BLaER1 treated with 17β-estradiol and CSF1 and Interleukin-3, amounts not matched to agents 10 nM and 100 nM (cell line): ENCODE measurements around the gene ACVRL1.
A peak's percentile ranks its signal among the peaks of the same experiment; 100 is the strongest.

Source experiments
- H3K27ac ChIP-seq, 11 experiments: shearing (Covaris generic); formaldehyde crosslinking; 2 replicates each; pipeline ENCODE4 v1.8.1; 2022
- H3K27me3 ChIP-seq, 11 experiments: shearing (Covaris generic); formaldehyde crosslinking; 2 replicates each; pipeline ENCODE4 v1.8.1; 2022
- H3K36me3 ChIP-seq, 11 experiments: shearing (Covaris generic); formaldehyde crosslinking; 2 replicates each; pipeline ENCODE4 v1.8.1; 2022
- H3K4me1 ChIP-seq, 10 experiments: shearing (Covaris generic); formaldehyde crosslinking; 2 replicates each; pipeline ENCODE4 v1.8.1; 2022
- H3K4me2 ChIP-seq, 11 experiments: shearing (Covaris generic); formaldehyde crosslinking; 2 replicates each; pipeline ENCODE4 v1.8.1; 2022
- H3K4me3 ChIP-seq, 10 experiments: shearing (Covaris generic); formaldehyde crosslinking; 2 replicates each; pipeline ENCODE4 v1.8.1; 2022
- H3K9ac ChIP-seq, 11 experiments: shearing (Covaris generic); formaldehyde crosslinking; 2 replicates each; pipeline ENCODE4 v1.8.1; 2022
- H3K9me3 ChIP-seq, 11 experiments: shearing (Covaris generic); formaldehyde crosslinking; replicated peaks in 1 of 11; 2 replicates each; pipeline ENCODE4 v1.8.1; 2022
- H4K20me1 ChIP-seq, 11 experiments: shearing (Covaris generic); formaldehyde crosslinking; 2 replicates each; pipeline ENCODE4 v1.8.1; 2022
- Cebpa-rat ChIP-seq, 11 experiments: shearing (Covaris generic); IDR thresholded peaks; 2 replicates each; pipeline ENCODE4 v1.8.1; 2022

ACVRL1 gene

GRCh38 chr12:51943346-51943745 lies 36.0 kb downstream of the ACVRL1 start:
- H3K4me3 ChIP-seq: no peak overlapping the region
- TF ChIP-seq Cebpa-rat (IDR thresholded peaks at IDR 0.05): no peak
- peaks cover 21 to 46% (median 28%) of the 10 kb centered on the region in 11 experiments for H3K9me3 ChIP-seq
- no peaks in the 10 kb centered on the region for H3K27me3 ChIP-seq
- no peak overlapping the region for H3K9ac ChIP-seq
- H3K36me3 ChIP-seq: peaks cover 0 to 3% (median 0%) of the 10 kb centered on the region in 11 experiments; a peak in 1 of 22 replicates
- H3K4me1 ChIP-seq: peaks cover 17 to 46% (median 37%) of the 10 kb centered on the region in 10 experiments
- H4K20me1 ChIP-seq: no peaks in the 10 kb centered on the region
- H3K4me2 ChIP-seq: peak overlapping the region in 7 of 11 experiments; percentile 74 to 94 (median 77); a peak in 9 of 22 replicates
- H3K27ac ChIP-seq: no peak overlapping the region

GRCh38 chr12:51944608-51945233 lies 37.4 kb downstream of the ACVRL1 start:
- H4K20me1 ChIP-seq: no peaks in the 10 kb centered on the region; a peak in 1 of 22 replicates
- H3K4me2 ChIP-seq: no peak overlapping the region
- H3K4me1 ChIP-seq: peaks cover 18 to 60% (median 50%) of the 10 kb centered on the region in 10 experiments
- no peak overlapping the region for H3K27ac ChIP-seq
- peak overlapping the region in 2 of 10 experiments; percentile 14 to 19; a peak in 1 of 20 replicates for H3K4me3 ChIP-seq
- no peaks in the 10 kb centered on the region for H3K27me3 ChIP-seq
- TF ChIP-seq Cebpa-rat (IDR thresholded peaks at IDR 0.05): no peak
- peaks cover 0 to 3% (median 0%) of the 10 kb centered on the region in 11 experiments; a peak in 1 of 22 replicates for H3K36me3 ChIP-seq
- no peak overlapping the region for H3K9ac ChIP-seq
- H3K9me3 ChIP-seq: peaks cover 21 to 46% (median 28%) of the 10 kb centered on the region in 11 experiments

- H4K20me1 ChIP-seq: no peaks in the 10 kb centered on the region; a peak in 1 of 22 replicates
- peaks cover 21 to 46% (median 28%) of the 10 kb centered on the region in 11 experiments for H3K9me3 ChIP-seq
- H3K4me3 ChIP-seq: no peak overlapping the region
- H3K4me2 ChIP-seq: peak overlapping the region in 6 of 11 experiments; percentile 79 to 90 (median 86); a peak in 6 of 22 replicates
- H3K4me1 ChIP-seq: peaks cover 8 to 49% (median 39%) of the 10 kb centered on the region in 10 experiments; a peak in 19 of 20 replicates
- H3K36me3 ChIP-seq: peaks cover 0 to 3% (median 0%) of the 10 kb centered on the region in 11 experiments; a peak in 1 of 22 replicates
- no peak overlapping the region for H3K9ac ChIP-seq
- H3K27me3 ChIP-seq: no peaks in the 10 kb centered on the region
- no peak overlapping the region for H3K27ac ChIP-seq
- TF ChIP-seq Cebpa-rat (IDR thresholded peaks at IDR 0.05): no peak
Measured at GRCh38 chr12:51947246-51947996, 40.1 kb downstream of the ACVRL1 start.

GRCh38 chr12:51948066-51948465 lies 40.8 kb downstream of the ACVRL1 start:
- Histone ChIP-seq H3K9me3 (peaks cover 21 to 42% (median 28%) of the 10 kb centered on the region in 11 experiments), H3K4me1 (peaks cover 10 to 45% (median 34%) of the 10 kb centered on the region in 10 experiments; a peak in 19 of 20 replicates), H3K27me3 (no peaks in the 10 kb centered on the region), H3K27ac (no peak overlapping the region), H4K20me1 (peaks cover 0 to 4% (median 0%) of the 10 kb centered on the region in 11 experiments; a peak in 3 of 22 replicates), H3K4me3 (no peak overlapping the region), H3K4me2 (peak overlapping the region in 8 of 11 experiments; percentile 69 to 90 (median 85); a peak in 13 of 22 replicates), H3K9ac (no peak overlapping the region), H3K36me3 (peaks cover 0 to 3% (median 0%) of the 10 kb centered on the region in 11 experiments; a peak in 2 of 22 replicates)
- TF ChIP-seq Cebpa-rat (IDR thresholded peaks at IDR 0.05): no peak

- Histone ChIP-seq H3K9me3 (peaks cover 12 to 27% (median 16%) of the 10 kb centered on the region in 11 experiments), H4K20me1 (peaks cover 3 to 18% (median 11%) of the 10 kb centered on the region in 11 experiments; a peak in 18 of 22 replicates), H3K27ac (peak overlapping the region in 7 of 11 experiments; percentile 16 to 64 (median 46); a peak in 11 of 22 replicates), H3K4me3 (0 out of 20 replicates have a peak overlapping the region, but pooled peaks of 1 of the 10 experiments have one; percentile 11), H3K27me3 (no peaks in the 10 kb centered on the region), H3K9ac (peak overlapping the region in 3 of 11 experiments; percentile 6 to 20 (median 10); a peak in 5 of 22 replicates), H3K36me3 (peaks cover 0 to 4% (median 0%) of the 10 kb centered on the region in 11 experiments; a peak in 1 of 22 replicates), H3K4me2 (peak overlapping the region; percentile 15 to 90 (median 79); a peak in 21 of 22 replicates), H3K4me1 (peaks cover 24 to 57% (median 45%) of the 10 kb centered on the region in 10 experiments)
- TF ChIP-seq Cebpa-rat (IDR thresholded peaks at IDR 0.05): peak in 5 of 11 experiments; percentile 40 to 83 (median 59); a peak in 6 of 22 replicates
Measured at GRCh38 chr12:51949342-51950030, 42.2 kb downstream of the ACVRL1 start.

- peak overlapping the region in 9 of 11 experiments; percentile 13 to 98 (median 45); a peak in 15 of 22 replicates for H3K27ac ChIP-seq
- peak overlapping the region; percentile 86 to 99 (median 98) for H3K4me3 ChIP-seq
- H3K27me3 ChIP-seq: no peaks in the 10 kb centered on the region
Measured at GRCh38 chr12:51950682-51951198, 43.4 kb downstream of the ACVRL1 start.

GRCh38 chr12:51951199-51951842 lies 44.0 kb downstream of the ACVRL1 start, which contains the start of gene ACVR1B:
ACVR1B (plus strand) TSS chr12:51951699; CDS start chr12:51951744, 45 bp downstream.
- peak within 1 kb of the TSS; percentile 85 to 99 (median 95) for H3K4me2 ChIP-seq
- H3K27ac ChIP-seq: peak within 1 kb of the TSS; percentile 92 to 98 (median 96)
- peaks cover 0 to 9% (median 0%) of the 10 kb centered on the region in 11 experiments; a peak in 6 of 22 replicates for H3K9me3 ChIP-seq
- H3K27me3 ChIP-seq: no peaks in the 10 kb centered on the region
- peaks cover 15 to 36% (median 29%) of the 10 kb centered on the region in 11 experiments; a peak in 20 of 22 replicates for H4K20me1 ChIP-seq
- peak within 1 kb of the TSS; percentile 93 to 99 (median 98) for H3K9ac ChIP-seq
- H3K4me1 ChIP-seq: peaks cover 42 to 72% (median 59%) of the 10 kb centered on the region in 10 experiments
- no peak for TF ChIP-seq Cebpa-rat (IDR thresholded peaks at IDR 0.05)
- H3K4me3 ChIP-seq: peak within 1 kb of the TSS; percentile 86 to 99 (median 98)
- H3K36me3 ChIP-seq: peaks cover 0 to 23% (median 9%) of the 10 kb centered on the region in 11 experiments; a peak in 17 of 22 replicates

More at GRCh38 chr12:51950682-51951198, 43.4 kb downstream of the ACVRL1 start:
- peak overlapping the region; percentile 65 to 99 (median 97); a peak in 21 of 22 replicates for H3K9ac ChIP-seq
- TF ChIP-seq Cebpa-rat (IDR thresholded peaks at IDR 0.05): no peak
- H3K4me1 ChIP-seq: peaks cover 36 to 69% (median 57%) of the 10 kb centered on the region in 10 experiments
- H3K9me3 ChIP-seq: peaks cover 0 to 15% (median 4%) of the 10 kb centered on the region in 11 experiments; a peak in 15 of 22 replicates
- H3K4me2 ChIP-seq: peak overlapping the region; percentile 71 to 98 (median 89)
- H4K20me1 ChIP-seq: peaks cover 12 to 31% (median 23%) of the 10 kb centered on the region in 11 experiments; a peak in 20 of 22 replicates
- H3K36me3 ChIP-seq: peaks cover 0 to 17% (median 3%) of the 10 kb centered on the region in 11 experiments; a peak in 9 of 22 replicates
